HEK293 (cell line): ENCODE measurements around the gene CST9.

ENCODE experiments used
- CTCF ChIA-PET: fragments of 350-600 bp; formaldehyde crosslinking; extraction: SDS; loops from one replicate; lab custom pipeline; 2021; ENCODE audit warnings: antibody characterized with exemption; lab: Yijun Ruan, JAX
- POLR2A ChIA-PET: fragments of 300-600 bp; formaldehyde crosslinking; extraction: SDS; loops from one replicate; lab custom pipeline; 2020; ENCODE audit warnings: antibody characterized with exemption, inconsistent platforms; lab: Yijun Ruan, JAX
- H3K27ac ChIP-seq: fragments of 200-500 bp; sonication (Bioruptor generic); 2 replicates; pipeline ENCODE4 v1.5.1; 2014; ENCODE audit warnings: low read depth, low read length, control low read depth, inconsistent platforms; ENCODE audit errors: extremely low read depth
- H3K36me3 ChIP-seq, 2 experiments: fragments of 200-500 bp in 1 of 2; sonication (Bioruptor generic) in 1 of 2; 1 replicate in 1 of 2; 2 replicates in 1 of 2; pipeline ENCODE4 v1.5.1; 2014 to 2017; ENCODE audit warnings: inconsistent platforms in 2 of 2, low read length in 2 of 2; ENCODE audit not compliant: control insufficient read depth in 2 of 2, insufficient read depth in 1 of 2
- H3K4me1 ChIP-seq: fragments of 200-500 bp; sonication (Bioruptor generic); 2 replicates; pipeline ENCODE4 v1.5.1; 2014; ENCODE audit warnings: mild to moderate bottlenecking, low read length, inconsistent platforms; ENCODE audit not compliant: control insufficient read depth, insufficient read depth
- H3K4me3 ChIP-seq: 2 replicates; pipeline ENCODE4 v1.5.1; 2011; ENCODE audit warnings: low read depth, mild to moderate bottlenecking, control low read depth, low read length, moderate library complexity
- H3K9me3 ChIP-seq: fragments of 200-500 bp; sonication (Bioruptor generic); 2 replicates; pipeline ENCODE4 v1.5.1; 2014; ENCODE audit warnings: low read depth, low read length, inconsistent platforms; ENCODE audit not compliant: control insufficient read depth, insufficient read depth
- GLI2 ChIP-seq: fragments of 450-650 bp; formaldehyde crosslinking; IDR thresholded peaks from 2 replicates; pipeline ENCODE4; 2017; ENCODE audit warnings: missing biosample characterization, missing genetic modification characterization, low read depth, borderline replicate concordance
- KLF10 ChIP-seq: fragments of 450-650 bp; IDR thresholded peaks from 2 replicates; pipeline ENCODE4 v1.5.1; 2018; ENCODE audit warnings: missing biosample characterization, mild to moderate bottlenecking, missing genetic modification characterization
- RBAK ChIP-seq: fragments of 450-650 bp; formaldehyde crosslinking; IDR thresholded peaks from 2 replicates; pipeline ENCODE4 v1.5.1; 2016; ENCODE audit warnings: missing biosample characterization, missing genetic modification characterization
- SCRT2 ChIP-seq: fragments of 450-650 bp; formaldehyde crosslinking; IDR thresholded peaks from 2 replicates; pipeline ENCODE4 v1.5.1; 2016; ENCODE audit warnings: missing biosample characterization, missing genetic modification characterization
- SETDB1 ChIP-seq: IDR thresholded peaks from one replicate; pipeline ENCODE4 v1.6.1; 2017; ENCODE audit warnings: mild to moderate bottlenecking, low read length, moderate library complexity, mixed read lengths; ENCODE audit not compliant: insufficient read length
- YY1 ChIP-seq: fragments of 450-650 bp; formaldehyde crosslinking; IDR thresholded peaks from 2 replicates; pipeline ENCODE4 v1.5.1; 2018; ENCODE audit warnings: missing biosample characterization, missing genetic modification characterization
- ZBTB8A ChIP-seq: fragments of 450-650 bp; formaldehyde crosslinking; IDR thresholded peaks from 2 replicates; pipeline ENCODE4 v1.5.1; 2016; ENCODE audit warnings: missing biosample characterization, missing genetic modification characterization
- ZNF2 ChIP-seq: fragments of 450-650 bp; formaldehyde crosslinking; IDR thresholded peaks from 2 replicates; pipeline ENCODE4 v1.5.1; 2016; ENCODE audit warnings: missing biosample characterization, missing genetic modification characterization
- ZNF211 ChIP-seq: fragments of 450-650 bp; formaldehyde crosslinking; IDR thresholded peaks from 2 replicates; pipeline ENCODE4 v1.5.1; 2016; ENCODE audit warnings: low read depth, missing biosample characterization, missing genetic modification characterization
- ZNF324 ChIP-seq: fragments of 450-650 bp; formaldehyde crosslinking; IDR thresholded peaks from 2 replicates; pipeline ENCODE4 v1.5.1; 2016; ENCODE audit warnings: missing biosample characterization, missing genetic modification characterization
- ZNF341 ChIP-seq: fragments of 450-650 bp; formaldehyde crosslinking; IDR thresholded peaks from 2 replicates; pipeline ENCODE4; 2016; ENCODE audit warnings: low read depth, missing biosample characterization, missing genetic modification characterization
- ZNF426 ChIP-seq: fragments of 450-650 bp; formaldehyde crosslinking; IDR thresholded peaks from 2 replicates; pipeline ENCODE4 v1.5.1; 2017; ENCODE audit warnings: missing biosample characterization, missing genetic modification characterization, mild to moderate bottlenecking, inconsistent platforms, moderate library complexity
- ZNF433 ChIP-seq: fragments of 450-650 bp; formaldehyde crosslinking; IDR thresholded peaks from 2 replicates; pipeline ENCODE4 v1.5.1; 2016; ENCODE audit warnings: missing biosample characterization, missing genetic modification characterization, low read depth
- ZNF510 ChIP-seq: fragments of 450-650 bp; formaldehyde crosslinking; IDR thresholded peaks from 2 replicates; pipeline ENCODE4 v1.5.1; 2018; ENCODE audit warnings: mild to moderate bottlenecking, missing genetic modification characterization, missing biosample characterization; ENCODE audit not compliant: insufficient replicate concordance
- ZNF555 ChIP-seq: fragments of 450-650 bp; formaldehyde crosslinking; conservative IDR thresholded peaks from 2 replicates; pipeline ENCODE4 v1.5.1; 2017; ENCODE audit warnings: missing biosample characterization, mild to moderate bottlenecking, missing genetic modification characterization, inconsistent platforms
- ZNF623 ChIP-seq: fragments of 450-650 bp; formaldehyde crosslinking; IDR thresholded peaks from 2 replicates; pipeline ENCODE4 v1.5.1; 2016; ENCODE audit warnings: missing biosample characterization, missing genetic modification characterization
- ZNF624 ChIP-seq: fragments of 450-650 bp; formaldehyde crosslinking; IDR thresholded peaks from 2 replicates; pipeline ENCODE4 v1.5.1; 2017; ENCODE audit warnings: missing biosample characterization, missing genetic modification characterization
- ZNF707 ChIP-seq: fragments of 450-650 bp; formaldehyde crosslinking; IDR thresholded peaks from 2 replicates; pipeline ENCODE4 v1.5.1; 2016; ENCODE audit warnings: missing biosample characterization, missing genetic modification characterization
- ZNF776 ChIP-seq: fragments of 450-650 bp; formaldehyde crosslinking; IDR thresholded peaks from 2 replicates; pipeline ENCODE4 v1.5.0; 2017; ENCODE audit warnings: missing biosample characterization, missing genetic modification characterization, borderline replicate concordance
- ZNF785 ChIP-seq: fragments of 450-650 bp; formaldehyde crosslinking; IDR thresholded peaks from 2 replicates; pipeline ENCODE4 v1.5.1; 2016; ENCODE audit warnings: missing biosample characterization, missing genetic modification characterization
- TF ChIP-seq, protein P1 (sequence below): fragments of 450-650 bp; formaldehyde crosslinking; IDR thresholded peaks from 2 replicates; pipeline ENCODE4 v1.5.1; 2016; ENCODE audit warnings: missing biosample characterization, missing genetic modification characterization
- TF ChIP-seq, protein P2 (sequence below): fragments of 450-650 bp; formaldehyde crosslinking; IDR thresholded peaks from 2 replicates; pipeline ENCODE4 v1.5.1; 2016; ENCODE audit warnings: missing biosample characterization, missing genetic modification characterization, borderline replicate concordance
- TF ChIP-seq, protein P3 (sequence below): fragments of 450-650 bp; formaldehyde crosslinking; IDR thresholded peaks from 2 replicates; pipeline ENCODE4 v1.5.1; 2016; ENCODE audit warnings: missing biosample characterization, missing genetic modification characterization
- TF ChIP-seq, protein P4 (sequence below): fragments of 450-650 bp; formaldehyde crosslinking; IDR thresholded peaks from 2 replicates; pipeline ENCODE4 v1.5.0; 2017; ENCODE audit warnings: missing biosample characterization, missing genetic modification characterization, borderline replicate concordance

The CST9 gene

DNA sequence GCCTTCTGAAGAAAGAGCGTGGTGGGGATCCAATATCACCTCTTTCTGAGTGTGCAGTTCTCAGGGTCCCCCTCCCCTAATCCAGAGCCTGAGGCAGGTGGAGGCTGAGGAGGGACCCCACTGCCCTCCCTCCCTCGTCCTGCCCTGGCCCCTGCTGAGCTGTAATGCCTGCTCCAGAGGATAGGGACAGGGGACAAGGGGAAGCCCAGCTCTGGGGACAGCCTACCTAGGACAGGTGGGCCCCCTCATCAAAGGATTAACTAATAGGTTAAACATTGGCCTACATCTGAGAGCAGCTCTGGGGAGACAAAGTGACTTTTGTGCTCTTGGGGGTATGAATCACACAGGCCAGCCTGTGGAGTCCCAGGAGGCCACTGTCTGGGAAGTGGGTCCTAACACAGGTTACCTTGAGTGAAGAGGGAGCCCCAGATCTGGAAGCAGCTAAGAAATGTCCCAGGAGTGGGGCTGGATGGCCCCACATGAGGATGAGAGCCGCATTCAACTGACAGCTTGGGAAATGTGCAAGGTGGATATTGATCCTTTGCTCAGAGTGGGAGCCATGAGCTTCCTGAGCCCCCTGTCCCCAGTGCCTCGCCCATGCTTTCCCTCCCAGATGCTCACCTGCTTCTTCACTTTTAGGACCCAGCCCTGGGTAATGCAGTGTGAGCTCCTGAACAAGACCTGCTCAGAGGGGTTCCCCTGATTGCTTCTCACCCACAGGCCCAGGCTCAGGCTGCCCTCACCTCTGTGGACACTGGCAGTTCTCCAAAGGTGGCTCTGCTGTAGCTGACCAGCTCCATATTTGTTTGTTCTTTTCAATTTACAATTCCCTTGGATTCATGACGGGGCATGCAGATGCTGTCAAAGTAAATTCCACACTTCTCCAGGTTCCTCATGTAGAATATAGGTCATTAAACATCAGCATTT lies 19.6 kb downstream of the CST9 start:
- CTCF ChIA-PET, result no interaction called here
- TF ChIP-seq YY1 (no peak), ZNF341 (tag by site-specific recombination) (no peak), ZNF707 (tag by site-specific recombination) (no peak), KLF10 (tag by site-specific recombination) (no peak), ZNF624 (tag by site-specific recombination) (no peak), ZNF776 (tag by site-specific recombination) (no peak), ZNF623 (tag by site-specific recombination) (no peak), ZNF211 (no peak), ZBTB8A (tag by site-specific recombination) (no peak), ZNF2 (tag by site-specific recombination) (no peak), ZNF426 (tag by site-specific recombination) (no peak)
- TF ChIP-seq, protein P1, sequence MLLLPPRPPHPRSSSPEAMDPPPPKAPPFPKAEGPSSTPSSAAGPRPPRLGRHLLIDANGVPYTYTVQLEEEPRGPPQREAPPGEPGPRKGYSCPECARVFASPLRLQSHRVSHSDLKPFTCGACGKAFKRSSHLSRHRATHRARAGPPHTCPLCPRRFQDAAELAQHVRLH (tag by site-specific recombination), result no peak
- TF ChIP-seq, protein P2, sequence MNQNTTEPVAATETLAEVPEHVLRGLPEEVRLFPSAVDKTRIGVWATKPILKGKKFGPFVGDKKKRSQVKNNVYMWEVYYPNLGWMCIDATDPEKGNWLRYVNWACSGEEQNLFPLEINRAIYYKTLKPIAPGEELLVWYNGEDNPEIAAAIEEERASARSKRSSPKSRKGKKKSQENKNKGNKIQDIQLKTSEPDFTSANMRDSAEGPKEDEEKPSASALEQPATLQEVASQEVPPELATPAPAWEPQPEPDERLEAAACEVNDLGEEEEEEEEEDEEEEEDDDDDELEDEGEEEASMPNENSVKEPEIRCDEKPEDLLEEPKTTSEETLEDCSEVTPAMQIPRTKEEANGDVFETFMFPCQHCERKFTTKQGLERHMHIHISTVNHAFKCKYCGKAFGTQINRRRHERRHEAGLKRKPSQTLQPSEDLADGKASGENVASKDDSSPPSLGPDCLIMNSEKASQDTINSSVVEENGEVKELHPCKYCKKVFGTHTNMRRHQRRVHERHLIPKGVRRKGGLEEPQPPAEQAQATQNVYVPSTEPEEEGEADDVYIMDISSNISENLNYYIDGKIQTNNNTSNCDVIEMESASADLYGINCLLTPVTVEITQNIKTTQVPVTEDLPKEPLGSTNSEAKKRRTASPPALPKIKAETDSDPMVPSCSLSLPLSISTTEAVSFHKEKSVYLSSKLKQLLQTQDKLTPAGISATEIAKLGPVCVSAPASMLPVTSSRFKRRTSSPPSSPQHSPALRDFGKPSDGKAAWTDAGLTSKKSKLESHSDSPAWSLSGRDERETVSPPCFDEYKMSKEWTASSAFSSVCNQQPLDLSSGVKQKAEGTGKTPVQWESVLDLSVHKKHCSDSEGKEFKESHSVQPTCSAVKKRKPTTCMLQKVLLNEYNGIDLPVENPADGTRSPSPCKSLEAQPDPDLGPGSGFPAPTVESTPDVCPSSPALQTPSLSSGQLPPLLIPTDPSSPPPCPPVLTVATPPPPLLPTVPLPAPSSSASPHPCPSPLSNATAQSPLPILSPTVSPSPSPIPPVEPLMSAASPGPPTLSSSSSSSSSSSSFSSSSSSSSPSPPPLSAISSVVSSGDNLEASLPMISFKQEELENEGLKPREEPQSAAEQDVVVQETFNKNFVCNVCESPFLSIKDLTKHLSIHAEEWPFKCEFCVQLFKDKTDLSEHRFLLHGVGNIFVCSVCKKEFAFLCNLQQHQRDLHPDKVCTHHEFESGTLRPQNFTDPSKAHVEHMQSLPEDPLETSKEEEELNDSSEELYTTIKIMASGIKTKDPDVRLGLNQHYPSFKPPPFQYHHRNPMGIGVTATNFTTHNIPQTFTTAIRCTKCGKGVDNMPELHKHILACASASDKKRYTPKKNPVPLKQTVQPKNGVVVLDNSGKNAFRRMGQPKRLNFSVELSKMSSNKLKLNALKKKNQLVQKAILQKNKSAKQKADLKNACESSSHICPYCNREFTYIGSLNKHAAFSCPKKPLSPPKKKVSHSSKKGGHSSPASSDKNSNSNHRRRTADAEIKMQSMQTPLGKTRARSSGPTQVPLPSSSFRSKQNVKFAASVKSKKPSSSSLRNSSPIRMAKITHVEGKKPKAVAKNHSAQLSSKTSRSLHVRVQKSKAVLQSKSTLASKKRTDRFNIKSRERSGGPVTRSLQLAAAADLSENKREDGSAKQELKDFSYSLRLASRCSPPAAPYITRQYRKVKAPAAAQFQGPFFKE (tag by site-specific recombination), result no peak
- TF ChIP-seq, protein P3, sequence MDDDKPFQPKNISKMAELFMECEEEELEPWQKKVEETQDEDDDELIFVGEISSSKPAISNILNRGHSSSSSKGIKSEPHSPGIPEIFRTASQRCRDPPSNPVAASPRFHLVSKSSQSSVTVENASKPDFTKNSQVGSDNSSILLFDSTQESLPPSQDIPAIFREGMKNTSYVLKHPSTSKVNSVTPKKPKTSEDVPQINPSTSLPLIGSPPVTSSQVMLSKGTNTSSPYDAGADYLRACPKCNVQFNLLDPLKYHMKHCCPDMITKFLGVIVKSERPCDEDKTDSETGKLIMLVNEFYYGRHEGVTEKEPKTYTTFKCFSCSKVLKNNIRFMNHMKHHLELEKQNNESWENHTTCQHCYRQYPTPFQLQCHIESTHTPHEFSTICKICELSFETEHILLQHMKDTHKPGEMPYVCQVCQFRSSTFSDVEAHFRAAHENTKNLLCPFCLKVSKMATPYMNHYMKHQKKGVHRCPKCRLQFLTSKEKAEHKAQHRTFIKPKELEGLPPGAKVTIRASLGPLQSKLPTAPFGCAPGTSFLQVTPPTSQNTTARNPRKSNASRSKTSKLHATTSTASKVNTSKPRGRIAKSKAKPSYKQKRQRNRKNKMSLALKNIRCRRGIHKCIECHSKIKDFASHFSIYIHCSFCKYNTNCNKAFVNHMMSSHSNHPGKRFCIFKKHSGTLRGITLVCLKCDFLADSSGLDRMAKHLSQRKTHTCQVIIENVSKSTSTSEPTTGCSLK (tag by site-specific recombination), result no peak
- TF ChIP-seq, all 188 proteins: peak for 0
- POLR2A ChIA-PET, result no interaction called here
- no peaks in the 10 kb centered on the region for H3K36me3 ChIP-seq
- no peaks in the 10 kb centered on the region for H3K9me3 ChIP-seq
- H3K4me3 ChIP-seq, result no peak overlapping the region
- H3K27ac ChIP-seq, result no peak overlapping the region
- no peaks in the 10 kb centered on the region for H3K4me1 ChIP-seq

DNA sequence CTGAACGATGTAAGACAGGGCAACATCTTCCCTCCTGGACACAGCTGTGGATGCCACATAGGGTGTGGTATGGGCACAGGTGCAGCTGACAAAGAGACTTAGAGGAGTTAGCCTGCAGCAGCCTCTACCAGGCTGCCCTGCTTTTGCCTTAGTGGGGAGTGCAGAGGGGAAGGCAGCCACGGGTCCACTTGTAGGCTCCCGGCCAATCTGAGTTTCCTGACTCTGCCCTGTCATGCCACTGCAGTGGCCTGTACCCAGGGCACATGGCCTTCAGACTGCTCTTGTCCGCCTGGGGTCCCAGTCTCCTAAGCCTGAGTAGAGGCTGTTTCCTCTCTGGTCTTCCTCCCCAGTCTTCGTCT lies 20.3 kb downstream of the CST9 start:
- CTCF ChIA-PET, result interaction anchor here (0.6 to 0.8 kb wide), 2 partner anchors 67 to 141 kb away, joined by 3 read pairs; no protein-coding TSS in a partner anchor
- no peaks in the 10 kb centered on the region for H3K9me3 ChIP-seq
- no peaks in the 10 kb centered on the region for H3K36me3 ChIP-seq
- no peak overlapping the region for H3K27ac ChIP-seq
- no peak overlapping the region for H3K4me3 ChIP-seq
- H3K4me1 ChIP-seq, result no peaks in the 10 kb centered on the region
- POLR2A ChIA-PET, result no interaction called here
- TF ChIP-seq ZNF555 (tag by site-specific recombination) (no peak), SETDB1 (no peak), ZNF433 (tag by site-specific recombination) (no peak), ZNF510 (tag by site-specific recombination) (no peak), SCRT2 (tag by site-specific recombination) (no peak), ZNF785 (tag by site-specific recombination) (no peak), ZNF341 (tag by site-specific recombination) (no peak), GLI2 (no peak), ZNF324 (no peak), RBAK (no peak)
- TF ChIP-seq, protein P4, sequence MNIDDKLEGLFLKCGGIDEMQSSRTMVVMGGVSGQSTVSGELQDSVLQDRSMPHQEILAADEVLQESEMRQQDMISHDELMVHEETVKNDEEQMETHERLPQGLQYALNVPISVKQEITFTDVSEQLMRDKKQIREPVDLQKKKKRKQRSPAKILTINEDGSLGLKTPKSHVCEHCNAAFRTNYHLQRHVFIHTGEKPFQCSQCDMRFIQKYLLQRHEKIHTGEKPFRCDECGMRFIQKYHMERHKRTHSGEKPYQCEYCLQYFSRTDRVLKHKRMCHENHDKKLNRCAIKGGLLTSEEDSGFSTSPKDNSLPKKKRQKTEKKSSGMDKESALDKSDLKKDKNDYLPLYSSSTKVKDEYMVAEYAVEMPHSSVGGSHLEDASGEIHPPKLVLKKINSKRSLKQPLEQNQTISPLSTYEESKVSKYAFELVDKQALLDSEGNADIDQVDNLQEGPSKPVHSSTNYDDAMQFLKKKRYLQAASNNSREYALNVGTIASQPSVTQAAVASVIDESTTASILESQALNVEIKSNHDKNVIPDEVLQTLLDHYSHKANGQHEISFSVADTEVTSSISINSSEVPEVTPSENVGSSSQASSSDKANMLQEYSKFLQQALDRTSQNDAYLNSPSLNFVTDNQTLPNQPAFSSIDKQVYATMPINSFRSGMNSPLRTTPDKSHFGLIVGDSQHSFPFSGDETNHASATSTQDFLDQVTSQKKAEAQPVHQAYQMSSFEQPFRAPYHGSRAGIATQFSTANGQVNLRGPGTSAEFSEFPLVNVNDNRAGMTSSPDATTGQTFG, result no peak
